ENCODE data around the gene SPACDR.
"Not testable (repeated sequence)": the region's sequence is repeated elsewhere in the genome, so short reads cannot be mapped to it uniquely, and the experiment has no call there.

Gene SPACDR

DNA sequence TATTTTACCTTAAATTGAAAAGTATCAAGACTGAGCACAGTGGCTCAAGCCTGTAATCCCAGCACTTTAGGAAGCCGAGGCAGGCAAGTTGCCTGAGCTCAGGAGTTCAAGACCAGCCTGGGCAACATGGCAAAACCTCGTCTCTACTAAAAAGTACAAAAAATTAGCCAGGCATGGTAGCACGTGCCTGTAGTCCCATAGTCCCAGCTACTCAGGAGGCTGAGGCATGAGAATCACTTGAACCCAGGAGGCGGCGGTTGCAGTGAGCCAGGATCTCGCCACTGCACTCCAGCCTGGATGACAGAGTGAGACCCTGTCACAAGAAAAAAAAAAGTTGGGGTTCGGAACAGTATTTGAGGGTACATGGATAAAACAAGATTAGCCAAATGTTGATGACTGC is 24.8 kb downstream of the SPACDR start:
- not testable (repeated sequence) for H3K9me3 ChIP-seq (ENCODE audit: control insufficient read depth, low read length); H3K4me2 ChIP-seq (ENCODE audit: low read length, poor library complexity, severe bottlenecking); DNase-seq; H3K27ac ChIP-seq (ENCODE audit: low read length, poor library complexity, severe bottlenecking); H3K14ac ChIP-seq (ENCODE audit: low read length in 2 of 2); H3K4me3 ChIP-seq (ENCODE audit: insufficient read depth in 1 of 2, low read depth in 1 of 2, low read length in 2 of 2); H2BK5ac ChIP-seq (ENCODE audit: low read depth, low read length, poor library complexity, severe bottlenecking); H3K23ac ChIP-seq (ENCODE audit: low read length in 2 of 2); H3K27me3 ChIP-seq (ENCODE audit: control insufficient read depth in 1 of 2, insufficient read depth in 1 of 2, low read length in 2 of 2); H4K91ac ChIP-seq (ENCODE audit: low read length); H2AFZ ChIP-seq (ENCODE audit: low read depth, low read length); H2AK5ac ChIP-seq (ENCODE audit: low read length, severe bottlenecking); H3K79me1 ChIP-seq (replicated peaks; ENCODE audit: low read length, poor library complexity, severe bottlenecking); H3K9ac ChIP-seq (ENCODE audit: low read length)
- Histone ChIP-seq H2BK120ac (ENCODE audit: low read depth, low read length) (peak overlapping the region; percentile 27), H3K4ac (ENCODE audit: low read depth in 1 of 2, low read length in 2 of 2) (peak overlapping the region; percentile 31 to 52), H2BK15ac (ENCODE audit: low read depth, poor library complexity, severe bottlenecking) (peak overlapping the region; percentile 44), H3K4me1 (ENCODE audit: control insufficient read depth, insufficient read depth, low read depth, low read length) (peaks cover 15% of the 10 kb centered on the region), H2BK12ac (ENCODE audit: low read length in 2 of 2) (peak overlapping the region in 1 of 2 experiments; percentile 21), H4K8ac (ENCODE audit: low read length) (peak overlapping the region; percentile 35), H3K36me3 (ENCODE audit: control insufficient read depth in 1 of 2, insufficient read depth in 2 of 2, low read depth in 1 of 2, low read length in 2 of 2) (peaks cover 9 to 13% of the 10 kb centered on the region in 2 experiments), H3K18ac (ENCODE audit: low read depth in 1 of 2, low read length in 2 of 2) (peak overlapping the region in 1 of 2 experiments; percentile 11)
- 92% methylated on average over 6 of the region's 7 CpGs for WGBS

DNA sequence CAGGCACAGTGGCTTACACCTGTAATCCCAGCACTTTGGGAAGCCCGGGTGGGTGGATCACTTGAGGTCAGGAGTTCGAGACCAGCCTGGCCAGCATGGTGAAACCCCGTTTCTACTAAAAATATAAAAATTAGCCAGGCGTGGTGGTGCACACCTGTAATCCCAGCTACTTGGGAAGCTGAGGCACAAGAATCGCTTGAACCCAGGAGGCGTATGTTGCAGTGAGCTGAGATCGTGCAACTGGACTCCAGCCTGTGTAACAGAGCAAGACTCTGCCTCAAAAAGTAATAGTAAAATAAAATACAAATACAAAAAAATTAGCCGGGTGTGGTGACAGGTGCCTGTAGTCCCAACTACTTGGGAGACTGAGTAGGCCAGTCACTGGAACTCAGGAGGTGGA is 25.3 kb downstream of the SPACDR start:
- not testable (repeated sequence) for H3K27ac ChIP-seq (ENCODE audit: low read length, poor library complexity, severe bottlenecking); H2BK12ac ChIP-seq (ENCODE audit: low read length in 2 of 2); H3K18ac ChIP-seq (ENCODE audit: low read depth in 1 of 2, low read length in 2 of 2); H4K8ac ChIP-seq (ENCODE audit: low read length); H2BK120ac ChIP-seq (ENCODE audit: low read depth, low read length); H4K91ac ChIP-seq (ENCODE audit: low read length); H3K4me3 ChIP-seq (ENCODE audit: insufficient read depth in 1 of 2, low read depth in 1 of 2, low read length in 2 of 2); H2AFZ ChIP-seq (ENCODE audit: low read depth, low read length); H3K27me3 ChIP-seq (ENCODE audit: control insufficient read depth in 1 of 2, insufficient read depth in 1 of 2, low read length in 2 of 2); H2BK5ac ChIP-seq (ENCODE audit: low read depth, low read length, poor library complexity, severe bottlenecking); H3K79me1 ChIP-seq (replicated peaks; ENCODE audit: low read length, poor library complexity, severe bottlenecking); H3K4me2 ChIP-seq (ENCODE audit: low read length, poor library complexity, severe bottlenecking); H2BK15ac ChIP-seq (ENCODE audit: low read depth, poor library complexity, severe bottlenecking); H3K4ac ChIP-seq (ENCODE audit: low read depth in 1 of 2, low read length in 2 of 2); H3K9me3 ChIP-seq (ENCODE audit: control insufficient read depth, low read length); H3K14ac ChIP-seq (ENCODE audit: low read length in 2 of 2); H3K9ac ChIP-seq (ENCODE audit: low read length); H2AK5ac ChIP-seq (ENCODE audit: low read length, severe bottlenecking); H3K23ac ChIP-seq (ENCODE audit: low read length in 2 of 2); DNase-seq
- 98% methylated on average over 8 of the region's 8 CpGs for WGBS
- H3K4me1 ChIP-seq (ENCODE audit: control insufficient read depth, insufficient read depth, low read depth, low read length): peaks cover 12% of the 10 kb centered on the region
- H3K36me3 ChIP-seq (ENCODE audit: control insufficient read depth in 1 of 2, insufficient read depth in 2 of 2, low read depth in 1 of 2, low read length in 2 of 2): peaks cover 14 to 18% of the 10 kb centered on the region in 2 experiments

DNA sequence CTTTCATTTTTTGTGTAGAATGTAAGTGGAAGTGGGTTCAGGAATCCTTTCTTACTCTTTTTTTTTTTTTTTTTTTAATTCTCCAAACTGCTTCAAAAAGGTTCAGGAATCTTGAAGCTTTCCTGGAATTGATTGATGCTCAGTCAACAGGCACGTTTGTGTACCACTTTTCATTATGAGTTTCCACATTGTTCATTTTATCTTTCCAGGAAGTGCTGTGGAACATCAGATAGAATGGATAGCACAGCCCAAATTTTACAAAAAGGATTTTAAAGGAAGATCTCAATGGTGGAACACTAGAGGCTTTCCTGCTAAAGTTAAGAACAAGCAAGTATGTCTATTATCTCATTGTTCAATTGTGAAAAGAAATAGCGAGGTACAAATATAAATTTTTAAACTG is 25.9 kb downstream of the SPACDR start:
- Histone ChIP-seq H2BK12ac (ENCODE audit: low read length in 2 of 2) (no peak overlapping the region), H3K4me2 (ENCODE audit: low read length, poor library complexity, severe bottlenecking) (no peak overlapping the region), H3K9ac (ENCODE audit: low read length) (no peak overlapping the region)

DNA sequence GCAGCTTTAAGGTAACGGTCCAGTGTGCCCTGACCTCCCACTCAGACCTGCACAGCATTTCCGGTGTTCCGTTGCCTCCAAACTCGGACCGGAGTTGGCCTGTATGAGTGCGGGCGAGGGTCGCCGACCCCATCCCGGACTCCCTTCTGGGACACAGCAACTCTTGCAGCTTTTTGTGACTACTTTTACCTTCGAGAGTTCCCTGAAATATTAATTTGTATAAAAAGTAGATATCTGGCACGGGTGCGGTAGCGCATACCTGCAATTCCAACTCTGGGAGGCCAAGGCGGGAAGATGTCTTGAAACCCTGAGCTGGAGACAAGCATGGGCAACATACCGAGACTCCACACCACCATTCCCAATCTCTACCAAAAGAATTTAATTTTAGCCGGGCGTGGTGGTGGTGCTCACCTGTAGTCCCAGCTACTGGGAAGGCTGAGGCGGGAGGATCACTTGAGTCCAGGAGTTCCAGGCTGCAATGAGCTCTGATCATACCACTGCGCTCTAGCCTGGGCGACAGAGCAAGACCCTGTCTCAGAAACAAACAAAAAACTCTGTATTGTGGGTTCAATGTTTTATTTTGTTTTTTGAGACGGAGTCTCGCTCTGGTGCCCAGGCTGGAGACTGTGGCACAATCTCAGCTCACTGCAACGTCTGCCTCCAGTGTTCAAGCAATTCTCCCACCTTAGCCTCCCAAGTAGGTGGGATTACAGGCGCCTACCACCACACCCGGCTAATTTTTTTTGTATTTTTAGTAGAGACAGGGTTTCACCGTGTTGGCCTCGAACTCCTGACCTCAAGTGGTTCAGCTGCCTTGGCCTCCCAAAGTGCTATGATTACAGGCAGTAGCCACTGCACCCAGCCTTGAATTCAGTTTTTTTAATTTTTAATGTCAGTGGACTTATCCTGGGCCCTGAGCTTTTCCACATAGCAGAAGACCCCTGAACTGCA is 26.6 kb downstream of the SPACDR start:
- H4K91ac ChIP-seq (ENCODE audit: low read length): no peak overlapping the region
- peak overlapping the region; percentile 8 for H3K27ac ChIP-seq (ENCODE audit: low read length, poor library complexity, severe bottlenecking)
- H2BK120ac ChIP-seq (ENCODE audit: low read depth, low read length): no peak overlapping the region
- H2BK5ac ChIP-seq (ENCODE audit: low read depth, low read length, poor library complexity, severe bottlenecking): no peak overlapping the region
- H3K4me1 ChIP-seq (ENCODE audit: control insufficient read depth, insufficient read depth, low read depth, low read length): peaks cover 15% of the 10 kb centered on the region
- peak overlapping the region in 1 of 2 experiments; percentile 74 for H2BK12ac ChIP-seq (ENCODE audit: low read length in 2 of 2)
- no peak overlapping the region for H3K4me2 ChIP-seq (ENCODE audit: low read length, poor library complexity, severe bottlenecking)
- peaks cover 4% of the 10 kb centered on the region for H3K79me1 ChIP-seq (replicated peaks; ENCODE audit: low read length, poor library complexity, severe bottlenecking)
- H2AK5ac ChIP-seq (ENCODE audit: low read length, severe bottlenecking): peak overlapping the region; percentile 88
- no peak overlapping the region for H3K23ac ChIP-seq (ENCODE audit: low read length in 2 of 2)
- DNase-seq: no peak
- H3K4me3 ChIP-seq (ENCODE audit: insufficient read depth in 1 of 2, low read depth in 1 of 2, low read length in 2 of 2): peak overlapping the region in 1 of 2 experiments; percentile 89
- peaks cover 26 to 31% of the 10 kb centered on the region in 2 experiments for H3K36me3 ChIP-seq (ENCODE audit: control insufficient read depth in 1 of 2, insufficient read depth in 2 of 2, low read depth in 1 of 2, low read length in 2 of 2)
- peak overlapping the region in 1 of 2 experiments; percentile 49 for H3K18ac ChIP-seq (ENCODE audit: low read depth in 1 of 2, low read length in 2 of 2)
- no peak overlapping the region for H3K4ac ChIP-seq (ENCODE audit: low read depth in 1 of 2, low read length in 2 of 2)
- H3K27me3 ChIP-seq (ENCODE audit: control insufficient read depth in 1 of 2, insufficient read depth in 1 of 2, low read length in 2 of 2): no peaks in the 10 kb centered on the region
- no peak overlapping the region for H3K14ac ChIP-seq (ENCODE audit: low read length in 2 of 2)
- peak overlapping the region; percentile 29 for H4K8ac ChIP-seq (ENCODE audit: low read length)
- H3K9me3 ChIP-seq (ENCODE audit: control insufficient read depth, low read length): no peaks in the 10 kb centered on the region
- H3K9ac ChIP-seq (ENCODE audit: low read length): peak overlapping the region; percentile 90
- WGBS: 97% methylated on average over 28 of the region's 28 CpGs
- H2BK15ac ChIP-seq (ENCODE audit: low read depth, poor library complexity, severe bottlenecking): peak overlapping the region; percentile 61
- no peak overlapping the region for H2AFZ ChIP-seq (ENCODE audit: low read depth, low read length)

More for the DNA sequence above, 25.9 kb downstream of the SPACDR start:
- Histone ChIP-seq H2BK5ac (ENCODE audit: low read depth, low read length, poor library complexity, severe bottlenecking) (no peak overlapping the region), H3K14ac (ENCODE audit: low read length in 2 of 2) (no peak overlapping the region), H3K4me1 (ENCODE audit: control insufficient read depth, insufficient read depth, low read depth, low read length) (peaks cover 12% of the 10 kb centered on the region), H3K23ac (ENCODE audit: low read length in 2 of 2) (no peak overlapping the region), H4K91ac (ENCODE audit: low read length) (no peak overlapping the region), H3K36me3 (ENCODE audit: control insufficient read depth in 1 of 2, insufficient read depth in 2 of 2, low read depth in 1 of 2, low read length in 2 of 2) (peaks cover 20 to 24% of the 10 kb centered on the region in 2 experiments), H2AFZ (ENCODE audit: low read depth, low read length) (no peak overlapping the region), H3K79me1 (replicated peaks; ENCODE audit: low read length, poor library complexity, severe bottlenecking) (peaks cover 4% of the 10 kb centered on the region), H2BK15ac (ENCODE audit: low read depth, poor library complexity, severe bottlenecking) (peak overlapping the region; percentile 61), H3K4ac (ENCODE audit: low read depth in 1 of 2, low read length in 2 of 2) (no peak overlapping the region), H3K18ac (ENCODE audit: low read depth in 1 of 2, low read length in 2 of 2) (no peak overlapping the region), H2BK120ac (ENCODE audit: low read depth, low read length) (no peak overlapping the region), H3K9me3 (ENCODE audit: control insufficient read depth, low read length) (no peaks in the 10 kb centered on the region), H3K4me3 (ENCODE audit: insufficient read depth in 1 of 2, low read depth in 1 of 2, low read length in 2 of 2) (no peak overlapping the region), H2AK5ac (ENCODE audit: low read length, severe bottlenecking) (no peak overlapping the region), H3K27me3 (ENCODE audit: control insufficient read depth in 1 of 2, insufficient read depth in 1 of 2, low read length in 2 of 2) (no peaks in the 10 kb centered on the region), H3K27ac (ENCODE audit: low read length, poor library complexity, severe bottlenecking) (no peak overlapping the region), H4K8ac (ENCODE audit: low read length) (no peak overlapping the region)
- 69% methylated on average over 2 of the region's 2 CpGs for WGBS
- DNase-seq: no peak
